Uterus (tissue), 2 donors: ENCODE data around the gene RIIAD1.

Experiments
- POLR2A ChIP-seq, 2 donors: fragments of 450-650 bp; IDR thresholded peaks; one replicate each; pipeline ENCODE4 v1.6.1; 2016; ENCODE audit warnings: antibody characterized with exemption in 2 of 2, mild to moderate bottlenecking in 1 of 2, moderate library complexity in 1 of 2
- TF ChIP-seq, protein P1 (sequence below), 4 experiments: fragments of 200-600 bp in 2 of 4; fragments of 450-650 bp in 2 of 4; sonication (generic) in 2 of 4; IDR thresholded peaks; one replicate each; pipeline ENCODE4 v1.5.1; 2016 to 2019; ENCODE audit warnings: antibody characterized with exemption in 4 of 4, mild to moderate bottlenecking in 2 of 4, moderate library complexity in 1 of 4

GRCh38 chr1:151721788-151722510 lies 627 bp downstream of the RIIAD1 start:
- TF ChIP-seq, protein P1, sequence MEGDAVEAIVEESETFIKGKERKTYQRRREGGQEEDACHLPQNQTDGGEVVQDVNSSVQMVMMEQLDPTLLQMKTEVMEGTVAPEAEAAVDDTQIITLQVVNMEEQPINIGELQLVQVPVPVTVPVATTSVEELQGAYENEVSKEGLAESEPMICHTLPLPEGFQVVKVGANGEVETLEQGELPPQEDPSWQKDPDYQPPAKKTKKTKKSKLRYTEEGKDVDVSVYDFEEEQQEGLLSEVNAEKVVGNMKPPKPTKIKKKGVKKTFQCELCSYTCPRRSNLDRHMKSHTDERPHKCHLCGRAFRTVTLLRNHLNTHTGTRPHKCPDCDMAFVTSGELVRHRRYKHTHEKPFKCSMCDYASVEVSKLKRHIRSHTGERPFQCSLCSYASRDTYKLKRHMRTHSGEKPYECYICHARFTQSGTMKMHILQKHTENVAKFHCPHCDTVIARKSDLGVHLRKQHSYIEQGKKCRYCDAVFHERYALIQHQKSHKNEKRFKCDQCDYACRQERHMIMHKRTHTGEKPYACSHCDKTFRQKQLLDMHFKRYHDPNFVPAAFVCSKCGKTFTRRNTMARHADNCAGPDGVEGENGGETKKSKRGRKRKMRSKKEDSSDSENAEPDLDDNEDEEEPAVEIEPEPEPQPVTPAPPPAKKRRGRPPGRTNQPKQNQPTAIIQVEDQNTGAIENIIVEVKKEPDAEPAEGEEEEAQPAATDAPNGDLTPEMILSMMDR (IDR thresholded peaks at IDR 0.05), result no peak
- TF ChIP-seq POLR2A (IDR thresholded peaks at IDR 0.05), result no peak
